Measurements from ENCODE around the gene SUPT6H. TPM values are rescaled to one million over a fixed set of nuclear protein-coding genes. Genes with fewer than 3 reads are reported as not detected.

Gene SUPT6H
- total RNA-seq, 5 donors from 2014 or later (not counting 1 experiment from before 2014, with no cell fraction given) = 89.2 to 129 (median 95.7) TPM

DNA sequence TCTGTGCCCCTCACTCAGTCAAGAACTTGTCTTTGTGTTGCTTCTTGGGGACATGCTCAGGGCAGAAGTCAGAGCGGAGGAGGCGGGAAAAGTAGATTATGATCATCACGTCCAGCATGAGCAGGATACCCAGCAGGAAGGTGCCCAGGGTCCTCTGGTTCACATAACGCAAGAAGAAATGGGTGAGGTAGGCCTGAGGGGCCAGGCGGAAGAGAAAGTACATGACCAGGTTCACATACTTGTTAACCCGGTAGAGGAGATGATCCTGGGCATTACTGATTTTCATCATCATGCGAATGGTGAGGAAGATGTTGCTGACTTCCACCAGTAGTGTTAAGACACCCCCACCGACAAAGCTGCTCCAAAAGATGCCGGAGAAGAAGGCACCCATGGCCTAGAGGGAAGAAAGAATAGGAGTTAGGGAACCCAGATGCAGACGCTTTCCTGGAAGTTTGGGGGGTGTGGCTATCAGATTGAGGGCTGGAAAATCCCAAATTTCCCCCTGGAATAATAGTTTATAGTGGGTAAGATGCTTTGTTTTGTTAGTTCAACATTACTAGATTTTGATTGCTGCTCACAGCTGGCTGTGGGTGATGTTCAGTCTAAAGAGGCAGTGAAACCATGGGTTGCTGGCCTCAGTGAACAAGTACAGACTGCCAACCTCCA is 62.6 kb downstream of the SUPT6H start:
- peaks cover 32% of the 10 kb centered on the region for H3K36me3 Mint-ChIP-seq

GRCh38 chr17:28725166-28725659 is 63.2 kb downstream of the SUPT6H start:
- H3K36me3 Mint-ChIP-seq = peaks cover 26% of the 10 kb centered on the region
- Histone ChIP-seq H3K27me3 (replicated peaks in 1 of 2; ENCODE audit: control insufficient read depth in 2 of 2, extremely low read depth in 1 of 2, insufficient read depth in 2 of 2, low read length in 1 of 2) (no peaks in the 10 kb centered on the region), H3K4me3 (ENCODE audit: control insufficient read depth in 1 of 2, extremely low read depth in 1 of 2, low read length in 1 of 2) (peak overlapping the region; percentile 57 to 87), H3K36me3 (ENCODE audit: control insufficient read depth in 2 of 2, extremely low read depth in 1 of 2, insufficient read depth in 1 of 2, low read length in 1 of 2) (peaks cover 9 to 42% of the 10 kb centered on the region in 2 donors), H3K9me3 (no peaks in the 10 kb centered on the region), H3K4me1 (ENCODE audit: control insufficient read depth in 1 of 2, extremely low read depth in 1 of 2, insufficient read depth in 2 of 2, low read length in 2 of 2) (peaks cover 27 to 71% of the 10 kb centered on the region in 2 experiments), H3K27ac (ENCODE audit: low read length) (peak overlapping the region; percentile 54)
- DNase-seq (no peak), ATAC-seq (replicated peaks in 1 of 4) (no peak)
- WGBS (ENCODE audit: insufficient coverage) = 20% methylated on average over 2 of the region's 20 CpGs
- peak overlapping the region; percentile 76 to 100 (median 84) for H3K4me3 Mint-ChIP-seq
- peak overlapping the region; percentile 85 to 87 for H3K27ac Mint-ChIP-seq
- H3K9me3 Mint-ChIP-seq = no peaks in the 10 kb centered on the region
- H3K27me3 Mint-ChIP-seq = no peaks in the 10 kb centered on the region
- ChIA-PET POLR2A (no interaction called here), CTCF (interaction anchor here in 1 of 2 donors (0.8 kb wide), 1 partner anchor 38 kb away, joined by 4 read pairs; no protein-coding TSS in a partner anchor)
- peaks cover 63 to 75% (median 71%) of the 10 kb centered on the region in 3 donors for H3K4me1 Mint-ChIP-seq

More for the DNA sequence above, 62.6 kb downstream of the SUPT6H start:
- peaks cover 27 to 75% of the 10 kb centered on the region in 2 experiments for H3K4me1 ChIP-seq (ENCODE audit: control insufficient read depth in 1 of 2, extremely low read depth in 1 of 2, insufficient read depth in 2 of 2, low read length in 2 of 2)
- DNase-seq = no peak
- no peak overlapping the region for H3K4me3 ChIP-seq (ENCODE audit: control insufficient read depth in 1 of 2, extremely low read depth in 1 of 2, low read length in 1 of 2)
- CTCF ChIA-PET = interaction anchor here in 1 of 2 donors (0.6 to 0.8 kb wide), 3 partner anchors 13 to 39 kb away, joined by 3 to 4 read pairs (median 4); partner anchors contain the start of gene PROCA1
- peak overlapping the region; percentile 76 to 100 (median 84) for H3K4me3 Mint-ChIP-seq
- H3K27me3 Mint-ChIP-seq = no peaks in the 10 kb centered on the region
- ATAC-seq (replicated peaks in 1 of 4) = no peak
- no peaks in the 10 kb centered on the region for H3K27me3 ChIP-seq (replicated peaks in 1 of 2; ENCODE audit: control insufficient read depth in 2 of 2, extremely low read depth in 1 of 2, insufficient read depth in 2 of 2, low read length in 1 of 2)
- peak overlapping the region; percentile 85 to 87 for H3K27ac Mint-ChIP-seq
- H3K9me3 ChIP-seq = no peaks in the 10 kb centered on the region
- 78% methylated on average over 8 of the region's 10 CpGs for WGBS (ENCODE audit: insufficient coverage)
- H3K36me3 ChIP-seq (ENCODE audit: control insufficient read depth in 2 of 2, extremely low read depth in 1 of 2, insufficient read depth in 1 of 2, low read length in 1 of 2) = peaks cover 9 to 42% of the 10 kb centered on the region in 2 donors
- no peaks in the 10 kb centered on the region for H3K9me3 Mint-ChIP-seq
- peak overlapping the region; percentile 54 for H3K27ac ChIP-seq (ENCODE audit: low read length)
- peaks cover 65 to 78% (median 74%) of the 10 kb centered on the region in 3 donors for H3K4me1 Mint-ChIP-seq
- POLR2A ChIA-PET = no interaction called here

DNA sequence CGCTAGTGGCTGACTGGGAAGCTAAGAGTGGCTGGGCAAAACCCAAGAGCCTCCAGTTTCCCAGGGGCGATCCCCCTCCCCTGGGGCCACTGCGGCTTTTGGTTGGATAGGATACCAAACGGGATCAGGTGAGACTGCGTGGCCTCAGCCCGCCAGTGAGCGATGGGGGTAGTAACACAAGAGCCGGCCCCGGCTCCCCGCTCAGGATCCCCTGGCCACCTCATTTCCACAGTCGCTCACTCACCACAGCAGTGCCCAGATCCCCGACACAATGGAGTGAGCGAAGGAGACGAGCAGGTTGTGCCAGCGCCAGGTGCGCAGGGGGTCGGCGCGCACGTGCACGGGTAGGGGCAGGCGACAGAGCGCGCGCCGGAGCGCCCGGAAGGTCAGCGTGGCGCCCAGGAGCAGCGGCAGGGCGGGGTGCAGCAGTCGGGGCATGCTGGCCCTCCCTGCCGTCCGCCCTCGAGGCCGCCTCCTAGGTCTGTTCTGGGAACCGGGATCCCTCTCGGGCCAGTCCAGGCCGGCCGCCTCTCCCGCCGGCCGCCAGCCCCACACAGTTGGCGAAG is 63.7 kb downstream of the SUPT6H start:
- DNase-seq = peak in 2 of 35 experiments; percentile 38 to 57

GRCh38 chr17:28726226-28726626 is 64.2 kb downstream of the SUPT6H start, which contains the start of gene TLCD1:
TLCD1 (minus strand) TSS chr17:28726233; CDS start chr17:28726097, 136 bp downstream.
- Histone ChIP-seq H3K9me3 (no peaks in the 10 kb centered on the region), H3K4me3 (ENCODE audit: control insufficient read depth in 1 of 2, extremely low read depth in 1 of 2, low read length in 1 of 2) (peak within 1 kb of the TSS; percentile 86 to 87), H3K27ac (ENCODE audit: low read length) (peak within 1 kb of the TSS; percentile 100), H3K4me1 (ENCODE audit: control insufficient read depth in 1 of 2, extremely low read depth in 1 of 2, insufficient read depth in 2 of 2, low read length in 2 of 2) (peaks cover 19 to 61% of the 10 kb centered on the region in 2 experiments), H3K27me3 (replicated peaks in 1 of 2; ENCODE audit: control insufficient read depth in 2 of 2, extremely low read depth in 1 of 2, insufficient read depth in 2 of 2, low read length in 1 of 2) (no peaks in the 10 kb centered on the region), H3K36me3 (ENCODE audit: control insufficient read depth in 2 of 2, extremely low read depth in 1 of 2, insufficient read depth in 1 of 2, low read length in 1 of 2) (peaks cover 9 to 36% of the 10 kb centered on the region in 2 donors)
- under 1% methylated on average over 49 of the region's 49 CpGs for WGBS (ENCODE audit: insufficient coverage)
- Mint-ChIP-seq H3K27ac (peak within 1 kb of the TSS; percentile 96 to 99), H3K9me3 (no peaks in the 10 kb centered on the region), H3K27me3 (no peaks in the 10 kb centered on the region), H3K4me1 (peaks cover 53 to 65% (median 61%) of the 10 kb centered on the region in 3 donors), H3K4me3 (peak within 1 kb of the TSS; percentile 93 to 100 (median 95)), H3K36me3 (peaks cover 19% of the 10 kb centered on the region)
- ATAC-seq (replicated peaks in 1 of 4) (peak; percentile 34 to 39 (median 36)), DNase-seq (peak in 27 of 35 experiments; percentile 38 to 78 (median 55))
- ChIA-PET POLR2A (interaction anchor here (0.6 to 1.6 kb wide), 5 partner anchors 18 to 568 kb away, joined by 3 to 9 read pairs (median 7); partner anchors contain the start of genes FAM222B (in 1 of the 2) and NUFIP2 (in 1 of the 2)), CTCF (interaction anchor here (0.6 to 4.2 kb wide), 23 partner anchors 14 to 1061 kb away, joined by 3 to 197 read pairs (median 7); partner anchors contain the start of genes PHF12 (in 1 of the 2) and TRAF4 (in 1 of the 2))

More for the DNA sequence above, 63.7 kb downstream of the SUPT6H start:
- 0% methylated on average over 36 of the region's 45 CpGs for WGBS (ENCODE audit: insufficient coverage)
- peak overlapping the region; percentile 85 to 87 for H3K27ac Mint-ChIP-seq
- Histone ChIP-seq H3K4me1 (ENCODE audit: control insufficient read depth in 1 of 2, extremely low read depth in 1 of 2, insufficient read depth in 2 of 2, low read length in 2 of 2) (peaks cover 24 to 66% of the 10 kb centered on the region in 2 experiments), H3K4me3 (ENCODE audit: control insufficient read depth in 1 of 2, extremely low read depth in 1 of 2, low read length in 1 of 2) (peak overlapping the region; percentile 57 to 87), H3K9me3 (no peaks in the 10 kb centered on the region), H3K36me3 (ENCODE audit: control insufficient read depth in 2 of 2, extremely low read depth in 1 of 2, insufficient read depth in 1 of 2, low read length in 1 of 2) (peaks cover 9 to 40% of the 10 kb centered on the region in 2 donors), H3K27me3 (replicated peaks in 1 of 2; ENCODE audit: control insufficient read depth in 2 of 2, extremely low read depth in 1 of 2, insufficient read depth in 2 of 2, low read length in 1 of 2) (no peaks in the 10 kb centered on the region), H3K27ac (ENCODE audit: low read length) (peak overlapping the region; percentile 54)
- H3K4me1 Mint-ChIP-seq = peaks cover 58 to 70% (median 66%) of the 10 kb centered on the region in 3 donors
- no peaks in the 10 kb centered on the region for H3K27me3 Mint-ChIP-seq
- H3K4me3 Mint-ChIP-seq = peak overlapping the region; percentile 76 to 100 (median 84)
- H3K36me3 Mint-ChIP-seq = peaks cover 21% of the 10 kb centered on the region
- ATAC-seq (replicated peaks in 1 of 4) = peak in 1 of 4 experiments; percentile 0
- ChIA-PET CTCF (interaction anchor here (0.6 to 4.2 kb wide), 17 partner anchors 15 to 226 kb away, joined by 3 to 197 read pairs (median 6); partner anchors contain the start of genes PHF12 (in 1 of the 2) and TRAF4 (in 1 of the 2)), POLR2A (interaction anchor here (1.0 to 1.5 kb wide), 2 partner anchors 25 kb away, joined by 3 to 9 read pairs; no protein-coding TSS in a partner anchor)
- H3K9me3 Mint-ChIP-seq = no peaks in the 10 kb centered on the region

- Mint-ChIP-seq H3K4me1 (peaks cover 47 to 61% (median 55%) of the 10 kb centered on the region in 3 donors), H3K27ac (peak overlapping the region; percentile 96 to 99), H3K36me3 (peaks cover 15% of the 10 kb centered on the region), H3K4me3 (peak overlapping the region; percentile 93 to 100 (median 95)), H3K9me3 (no peaks in the 10 kb centered on the region), H3K27me3 (no peaks in the 10 kb centered on the region)
- Histone ChIP-seq H3K4me1 (ENCODE audit: control insufficient read depth in 1 of 2, extremely low read depth in 1 of 2, insufficient read depth in 2 of 2, low read length in 2 of 2) (peaks cover 13 to 54% of the 10 kb centered on the region in 2 experiments), H3K4me3 (ENCODE audit: control insufficient read depth in 1 of 2, extremely low read depth in 1 of 2, low read length in 1 of 2) (peak overlapping the region; percentile 86 to 87), H3K36me3 (ENCODE audit: control insufficient read depth in 2 of 2, extremely low read depth in 1 of 2, insufficient read depth in 1 of 2, low read length in 1 of 2) (peaks cover 9 to 29% of the 10 kb centered on the region in 2 donors), H3K27me3 (replicated peaks in 1 of 2; ENCODE audit: control insufficient read depth in 2 of 2, extremely low read depth in 1 of 2, insufficient read depth in 2 of 2, low read length in 1 of 2) (no peaks in the 10 kb centered on the region), H3K9me3 (no peaks in the 10 kb centered on the region), H3K27ac (ENCODE audit: low read length) (peak overlapping the region; percentile 100)
- ATAC-seq (replicated peaks in 1 of 4) (peak; percentile 37 to 61 (median 53)), DNase-seq (peak; percentile 74 to 94 (median 86))
- ChIA-PET CTCF (interaction anchor here (0.6 to 4.2 kb wide), 37 partner anchors 8 to 1204 kb away, joined by 3 to 197 read pairs (median 5); partner anchors contain the start of genes FAM222B (in 1 of the 2), PHF12 (in 1 of the 2), RPL23A (in 1 of the 2) and SDF2 (in 1 of the 2)), POLR2A (interaction anchor here (0.6 to 1.6 kb wide), 8 partner anchors 16 to 567 kb away, joined by 3 to 9 read pairs (median 6); partner anchors contain the start of genes FAM222B (in 1 of the 2) and NUFIP2 (in 1 of the 2))
- WGBS (ENCODE audit: insufficient coverage) = under 1% methylated on average over 52 of the region's 57 CpGs
Observed at GRCh38 chr17:28726627-28727491, 64.9 kb downstream of the SUPT6H start.
